ENCODE results near the gene CDK2.
A peak's percentile ranks its signal among the peaks of the same experiment; 100 is the strongest.

CDK2 gene

GRCh38 chr12:55942577-55943136, 24.0 kb upstream of the CDK2 start:
- no peak for TF ChIP-seq CTCF (IDR thresholded peaks at IDR 0.05; ENCODE audit: poor library complexity, severe bottlenecking)
- H3K4me1 ChIP-seq (ENCODE audit: insufficient read depth, poor library complexity, severe bottlenecking): peaks cover 25% of the 10 kb centered on the region
- H3K27ac ChIP-seq (ENCODE audit: poor library complexity, severe bottlenecking): no peak overlapping the region
- no peaks in the 10 kb centered on the region for H3K9me3 ChIP-seq (ENCODE audit: severe bottlenecking)
- DNase-seq (ENCODE audit: low spot score): no peak
- ATAC-seq (ENCODE audit: low read depth): no peak
- H3K27me3 ChIP-seq (ENCODE audit: insufficient read depth, poor library complexity, severe bottlenecking): no peaks in the 10 kb centered on the region
- H3K4me3 ChIP-seq (ENCODE audit: severe bottlenecking): no peak overlapping the region
- peaks cover 97% of the 10 kb centered on the region for H3K36me3 ChIP-seq (ENCODE audit: low read depth)

- DNase-seq (ENCODE audit: low spot score): no peak
- no peak overlapping the region for H3K27ac ChIP-seq (ENCODE audit: poor library complexity, severe bottlenecking)
- H3K4me3 ChIP-seq (ENCODE audit: severe bottlenecking): no peak overlapping the region
- no peaks in the 10 kb centered on the region for H3K9me3 ChIP-seq (ENCODE audit: severe bottlenecking)
- H3K27me3 ChIP-seq (ENCODE audit: insufficient read depth, poor library complexity, severe bottlenecking): no peaks in the 10 kb centered on the region
- no peaks in the 10 kb centered on the region for H3K4me1 ChIP-seq (ENCODE audit: insufficient read depth, poor library complexity, severe bottlenecking)
- TF ChIP-seq CTCF (IDR thresholded peaks at IDR 0.05; ENCODE audit: poor library complexity, severe bottlenecking): no peak
- H3K36me3 ChIP-seq (ENCODE audit: low read depth): peaks cover 98% of the 10 kb centered on the region
- ATAC-seq (ENCODE audit: low read depth): no peak
Measured at GRCh38 chr12:55946553-55946952, 20.1 kb upstream of the CDK2 start.

- Histone ChIP-seq H3K27me3 (ENCODE audit: insufficient read depth, poor library complexity, severe bottlenecking) (no peaks in the 10 kb centered on the region), H3K27ac (ENCODE audit: poor library complexity, severe bottlenecking) (peak overlapping the region; percentile 29), H3K9me3 (ENCODE audit: severe bottlenecking) (no peaks in the 10 kb centered on the region), H3K4me3 (ENCODE audit: severe bottlenecking) (no peak overlapping the region), H3K36me3 (ENCODE audit: low read depth) (peaks cover 38% of the 10 kb centered on the region), H3K4me1 (ENCODE audit: insufficient read depth, poor library complexity, severe bottlenecking) (peaks cover 12% of the 10 kb centered on the region)
- ATAC-seq (ENCODE audit: low read depth) (peak; percentile 2; the same call in 1 of the 3 replicates), DNase-seq (ENCODE audit: low spot score) (no peak)
- TF ChIP-seq CTCF (IDR thresholded peaks at IDR 0.05; ENCODE audit: poor library complexity, severe bottlenecking): no peak
Measured at GRCh38 chr12:55955344-55955743, 11.3 kb upstream of the CDK2 start.

GRCh38 chr12:55955800-55956508, 10.7 kb upstream of the CDK2 start:
- DNase-seq (ENCODE audit: low spot score) (peak; percentile 87), ATAC-seq (ENCODE audit: low read depth) (peak; percentile 89)
- H3K4me3 ChIP-seq (ENCODE audit: severe bottlenecking): no peak overlapping the region
- peaks cover 12% of the 10 kb centered on the region for H3K4me1 ChIP-seq (ENCODE audit: insufficient read depth, poor library complexity, severe bottlenecking)
- no peaks in the 10 kb centered on the region for H3K9me3 ChIP-seq (ENCODE audit: severe bottlenecking)
- peak overlapping the region; percentile 29 for H3K27ac ChIP-seq (ENCODE audit: poor library complexity, severe bottlenecking)
- H3K36me3 ChIP-seq (ENCODE audit: low read depth): peaks cover 32% of the 10 kb centered on the region
- TF ChIP-seq CTCF (IDR thresholded peaks at IDR 0.05; ENCODE audit: poor library complexity, severe bottlenecking): peak; percentile 83
- no peaks in the 10 kb centered on the region for H3K27me3 ChIP-seq (ENCODE audit: insufficient read depth, poor library complexity, severe bottlenecking)

Data from RWPE2 (cell line).